NCI-H187 treated with DMSO at 0.1 percent for 48 hours (cell line): ENCODE results near the gene DCHS2.

Source experiments
- DNase-seq: peaks from one replicate; lab custom pipeline; 2025; lab: John Stamatoyannopoulos, UW

Gene DCHS2

GRCh38 chr4:154211506-154211905, 280.1 kb downstream of the DCHS2 start:
- no peak for DNase-seq

GRCh38 chr4:154208424-154208823, 283.2 kb downstream of the DCHS2 start:
- no peak for DNase-seq

GRCh38 chr4:154205471-154205870, 286.1 kb downstream of the DCHS2 start:
- no peak for DNase-seq

GRCh38 chr4:154194649-154195048, 296.9 kb downstream of the DCHS2 start:
- DNase-seq = no peak

GRCh38 chr4:154192585-154192984, 299.0 kb downstream of the DCHS2 start:
- no peak for DNase-seq

GRCh38 chr4:154189346-154189745, 302.3 kb downstream of the DCHS2 start:
- no peak for DNase-seq

GRCh38 chr4:154186888-154187287, 304.7 kb downstream of the DCHS2 start:
- no peak for DNase-seq

GRCh38 chr4:154186035-154186434, 305.6 kb downstream of the DCHS2 start:
- no peak for DNase-seq

GRCh38 chr4:154184238-154184637, 307.4 kb downstream of the DCHS2 start:
- no peak for DNase-seq

GRCh38 chr4:154183264-154183663, 308.3 kb downstream of the DCHS2 start:
- DNase-seq = no peak
